Vagina (tissue), 2 donors: Measurements from ENCODE around the gene PAFAH1B1.

Source experiments
- CTCF ChIP-seq, 3 experiments: fragments of 450-650 bp in 2 of 3; fragments of 200-600 bp in 1 of 3; sonication (generic) in 1 of 3; IDR thresholded peaks; one replicate each; pipeline ENCODE4 v1.5.1; 2017 to 2019; ENCODE audit warnings: antibody characterized with exemption in 3 of 3, mild to moderate bottlenecking in 2 of 3, moderate library complexity in 2 of 3
- POLR2A ChIP-seq, 2 donors: fragments of 450-650 bp; IDR thresholded peaks; one replicate each; pipeline ENCODE4 v1.6.1; 2017; ENCODE audit warnings: antibody characterized with exemption in 2 of 2, mild to moderate bottlenecking in 2 of 2, moderate library complexity in 2 of 2
- POLR2AphosphoS5 ChIP-seq, 2 donors: sonication (generic); formaldehyde crosslinking; IDR thresholded peaks; one replicate each; pipeline ENCODE4 v1.9.0; 2017; ENCODE audit warnings: antibody characterized with exemption in 2 of 2, mild to moderate bottlenecking in 2 of 2, low read depth in 1 of 2; ENCODE audit not compliant: insufficient read depth in 1 of 2

- TF ChIP-seq CTCF (IDR thresholded peaks at IDR 0.05), result no peak
- no peak for TF ChIP-seq POLR2A (IDR thresholded peaks at IDR 0.05)
- no peak for TF ChIP-seq POLR2AphosphoS5 (IDR thresholded peaks at IDR 0.05; ENCODE audit: insufficient read depth in 1 of 2, low read depth in 1 of 2)
These were observed 19.8 kb downstream of the PAFAH1B1 start for GRCh38 chr17:2613089-2613808.
